Endothelial cell (in vitro differentiated cells): Measurements from ENCODE around the gene MTA1. TPM values are rescaled to one million over a fixed set of nuclear protein-coding genes. Genes with fewer than 3 reads are reported as not detected.

Source experiments
- DNase-seq: peaks from one replicate; pipeline ENCODE4 v3.0.0; 2021; ENCODE audit warnings: low spot score
- H3K27ac Mint-ChIP-seq: one replicate; pipeline ENCODE4 v1.8.0; 2021; ENCODE audit warnings: mixed read lengths, inconsistent platforms; ENCODE audit not compliant: unreplicated experiment
- H3K27me3 Mint-ChIP-seq: one replicate; pipeline ENCODE4 v1.8.0; 2021; ENCODE audit warnings: mild to moderate bottlenecking, moderate library complexity, mixed read lengths, inconsistent platforms; ENCODE audit not compliant: unreplicated experiment
- H3K36me3 Mint-ChIP-seq: one replicate; pipeline ENCODE4 v1.8.0; 2021; ENCODE audit warnings: mild to moderate bottlenecking, low read depth, mixed read lengths, inconsistent platforms; ENCODE audit not compliant: unreplicated experiment
- H3K4me1 Mint-ChIP-seq: one replicate; pipeline ENCODE4 v1.8.0; 2021; ENCODE audit warnings: mild to moderate bottlenecking, mixed read lengths, inconsistent platforms; ENCODE audit not compliant: unreplicated experiment
- H3K4me3 Mint-ChIP-seq: one replicate; pipeline ENCODE4 v1.8.0; 2021; ENCODE audit warnings: mild to moderate bottlenecking, mixed read lengths, inconsistent platforms; ENCODE audit not compliant: unreplicated experiment
- H3K9me3 Mint-ChIP-seq: one replicate; pipeline ENCODE4 v1.8.0; 2021; ENCODE audit warnings: mixed read lengths, inconsistent platforms; ENCODE audit not compliant: unreplicated experiment
- total RNA-seq: library from RNA; stranded (reverse); fragmentation: NEBNext Ultra II Directional; extraction: Animal tissue kit (Norgen Biotek cat#: 25700); gene quantifications from one replicate; pipeline ENCODE4 v1.2.1, GENCODE V29; 2021; ENCODE audit not compliant: unreplicated experiment
- TF ChIP-seq, protein P1 (sequence below): fragments of 200-600 bp; sonication (generic); IDR thresholded peaks from one replicate; pipeline ENCODE4 v1.5.0; 2021; ENCODE audit warnings: antibody characterized with exemption; ENCODE audit not compliant: unreplicated experiment

The MTA1 gene
- total RNA-seq, 1 donor from 2014 or later = 150 TPM

DNA sequence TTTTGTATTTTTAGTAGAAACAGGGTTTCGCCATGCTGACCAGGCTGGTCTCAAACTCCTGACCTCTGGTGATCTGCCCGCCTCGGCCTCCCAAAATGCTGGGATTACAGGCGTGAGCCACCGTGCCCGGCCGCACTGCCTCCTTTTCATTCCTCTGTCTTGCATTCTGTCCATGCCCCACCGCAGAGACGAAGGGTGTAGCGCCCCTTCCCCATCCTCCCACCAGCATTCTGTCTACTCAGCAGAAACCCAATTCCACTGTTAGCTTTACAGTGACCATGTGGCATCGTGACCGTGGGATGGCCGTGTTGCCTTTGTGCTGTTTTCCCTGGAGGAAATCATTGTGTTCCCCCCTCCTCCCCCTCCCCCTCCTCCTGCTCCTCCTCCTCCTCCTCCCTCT lies 11.0 kb upstream of the MTA1 start:
- no peak overlapping the region for H3K4me3 Mint-ChIP-seq
- H3K27ac Mint-ChIP-seq = no peak overlapping the region
- H3K4me1 Mint-ChIP-seq = peaks cover 14% of the 10 kb centered on the region
- DNase-seq = no peak
- H3K9me3 Mint-ChIP-seq = no peaks in the 10 kb centered on the region
- TF ChIP-seq, protein P1, sequence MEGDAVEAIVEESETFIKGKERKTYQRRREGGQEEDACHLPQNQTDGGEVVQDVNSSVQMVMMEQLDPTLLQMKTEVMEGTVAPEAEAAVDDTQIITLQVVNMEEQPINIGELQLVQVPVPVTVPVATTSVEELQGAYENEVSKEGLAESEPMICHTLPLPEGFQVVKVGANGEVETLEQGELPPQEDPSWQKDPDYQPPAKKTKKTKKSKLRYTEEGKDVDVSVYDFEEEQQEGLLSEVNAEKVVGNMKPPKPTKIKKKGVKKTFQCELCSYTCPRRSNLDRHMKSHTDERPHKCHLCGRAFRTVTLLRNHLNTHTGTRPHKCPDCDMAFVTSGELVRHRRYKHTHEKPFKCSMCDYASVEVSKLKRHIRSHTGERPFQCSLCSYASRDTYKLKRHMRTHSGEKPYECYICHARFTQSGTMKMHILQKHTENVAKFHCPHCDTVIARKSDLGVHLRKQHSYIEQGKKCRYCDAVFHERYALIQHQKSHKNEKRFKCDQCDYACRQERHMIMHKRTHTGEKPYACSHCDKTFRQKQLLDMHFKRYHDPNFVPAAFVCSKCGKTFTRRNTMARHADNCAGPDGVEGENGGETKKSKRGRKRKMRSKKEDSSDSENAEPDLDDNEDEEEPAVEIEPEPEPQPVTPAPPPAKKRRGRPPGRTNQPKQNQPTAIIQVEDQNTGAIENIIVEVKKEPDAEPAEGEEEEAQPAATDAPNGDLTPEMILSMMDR = no peak
- H3K27me3 Mint-ChIP-seq = peaks cover 23% of the 10 kb centered on the region
- H3K36me3 Mint-ChIP-seq = no peaks in the 10 kb centered on the region

DNA sequence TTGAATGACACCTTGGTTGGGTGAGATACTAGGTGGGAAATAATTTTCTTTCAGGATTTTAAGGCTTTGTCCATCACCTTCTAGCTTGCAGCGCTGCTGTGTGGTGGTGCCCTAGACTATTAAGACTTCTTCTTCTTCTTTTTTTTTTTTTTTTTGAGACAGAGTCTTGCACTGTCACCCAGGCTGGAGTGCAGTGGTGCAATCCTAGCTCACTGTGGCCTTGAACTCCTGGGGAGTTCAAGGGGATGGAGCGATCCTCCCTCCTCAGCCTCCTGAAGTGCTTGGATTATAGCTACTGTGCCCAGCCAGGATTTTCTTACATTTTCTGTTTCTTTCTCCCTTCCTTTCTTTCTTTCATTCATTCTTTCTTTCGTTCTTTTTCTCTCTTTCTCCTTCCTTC lies 10.3 kb upstream of the MTA1 start:
- DNase-seq = no peak
- Mint-ChIP-seq H3K27me3 (peaks cover 25% of the 10 kb centered on the region), H3K4me1 (peaks cover 14% of the 10 kb centered on the region), H3K36me3 (no peaks in the 10 kb centered on the region), H3K4me3 (no peak overlapping the region), H3K9me3 (no peaks in the 10 kb centered on the region), H3K27ac (no peak overlapping the region)
- TF ChIP-seq, protein P1 = no peak

DNA sequence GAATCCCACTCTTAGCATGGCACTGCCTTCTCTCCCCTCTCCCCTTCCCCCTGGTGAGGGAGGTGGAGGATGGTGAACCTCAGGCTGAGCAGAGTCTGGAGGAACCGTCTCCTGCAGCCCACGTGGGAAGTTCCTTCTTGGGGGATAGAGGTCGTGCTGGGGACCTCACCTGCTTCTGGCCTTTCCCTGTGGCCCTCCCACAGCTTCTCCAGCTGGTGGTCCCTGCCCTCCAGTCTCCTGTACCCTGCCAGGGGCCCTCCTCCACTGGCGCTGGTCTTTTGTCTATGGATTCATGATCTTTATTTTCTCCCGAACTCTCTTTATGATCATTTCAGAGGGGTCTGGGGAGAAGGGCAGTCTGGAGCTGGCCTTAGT lies 9.0 kb upstream of the MTA1 start:
- no peaks in the 10 kb centered on the region for H3K36me3 Mint-ChIP-seq
- no peak overlapping the region for H3K4me3 Mint-ChIP-seq
- peaks cover 23% of the 10 kb centered on the region for H3K27me3 Mint-ChIP-seq
- TF ChIP-seq, protein P1 = no peak
- H3K4me1 Mint-ChIP-seq = peaks cover 16% of the 10 kb centered on the region
- no peak for DNase-seq
- H3K27ac Mint-ChIP-seq = no peak overlapping the region
- H3K9me3 Mint-ChIP-seq = no peaks in the 10 kb centered on the region

DNA sequence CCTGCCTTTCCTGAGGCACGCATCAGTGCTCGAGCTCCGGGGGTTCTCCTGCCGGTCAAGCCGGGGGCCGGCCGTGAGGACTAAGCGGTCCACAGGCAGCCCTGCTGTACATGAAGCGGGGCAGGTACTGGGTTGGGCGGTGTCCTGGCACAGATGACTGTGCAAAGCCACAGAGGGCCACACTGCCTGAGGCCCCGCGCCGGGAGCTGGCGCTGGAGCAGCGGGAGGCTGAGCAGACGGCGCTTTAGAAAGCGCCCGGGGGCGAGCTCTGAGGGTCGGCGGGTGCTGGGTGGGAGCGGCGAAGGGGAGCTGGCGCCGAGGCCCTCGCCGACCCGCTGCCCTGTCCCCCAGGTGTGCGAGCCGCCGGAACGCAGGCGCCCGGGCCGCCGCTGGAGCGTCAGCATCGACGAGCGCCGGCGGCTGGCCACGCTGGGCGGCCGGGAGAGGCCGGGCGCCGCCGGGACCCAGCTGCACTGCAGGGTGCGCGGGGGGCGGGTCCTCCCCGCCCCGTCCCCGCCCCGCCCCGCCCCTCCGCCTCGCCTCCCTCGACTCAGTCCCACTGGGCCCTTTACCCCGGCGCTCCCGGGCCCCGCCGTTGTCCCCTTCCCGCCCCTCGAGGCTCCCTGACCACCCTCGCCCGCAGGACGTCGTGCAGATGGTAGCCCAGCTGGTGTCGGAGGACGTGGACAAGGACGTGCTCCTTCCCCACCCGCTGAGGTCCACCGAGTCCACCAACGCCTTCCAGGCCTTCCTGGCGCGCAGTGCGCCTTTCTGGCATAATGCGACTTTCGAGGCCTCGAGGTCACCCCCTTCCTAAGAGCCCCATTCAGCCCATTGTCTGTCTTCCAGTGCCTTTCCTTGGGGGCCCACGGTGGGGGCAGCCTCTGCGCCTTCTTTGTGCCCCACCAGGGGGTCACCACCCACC lies 8.3 kb upstream of the MTA1 start:
- Mint-ChIP-seq H3K27ac (no peak overlapping the region), H3K27me3 (peaks cover 23% of the 10 kb centered on the region), H3K4me3 (no peak overlapping the region), H3K9me3 (no peaks in the 10 kb centered on the region), H3K4me1 (peaks cover 16% of the 10 kb centered on the region), H3K36me3 (no peaks in the 10 kb centered on the region)
- TF ChIP-seq, protein P1 = no peak
- no peak for DNase-seq
